K562 (cell line): Measurements from ENCODE around the gene REEP6. TPM values are rescaled to one million over a fixed set of nuclear protein-coding genes. Genes with fewer than 3 reads are reported as not detected.

ENCODE experiments used
- CREM ChIP-seq: IDR thresholded peaks from 2 replicates; pipeline ENCODE4 v1.6.1; 2014; ENCODE audit warnings: antibody characterized with exemption, low read depth
- FOXJ2 ChIP-seq: fragments of 200-800 bp; sonication (Bioruptor generic); IDR thresholded peaks from 2 replicates; pipeline ENCODE4 v1.6.1; 2016; ENCODE audit warnings: missing genetic modification characterization, missing compliant biosample characterization
- FOXK2 ChIP-seq, 2 experiments: fragments of 450-650 bp; IDR thresholded peaks in 1 of 2; conservative IDR thresholded peaks in 1 of 2; 2 replicates each; pipeline ENCODE4 v1.6.1; 2016; ENCODE audit warnings: low read depth in 2 of 2, mild to moderate bottlenecking in 1 of 2
- NFATC3 ChIP-seq: fragments of 450-650 bp; IDR thresholded peaks from 2 replicates; pipeline ENCODE4 v1.6.1; 2017; ENCODE audit warnings: mild to moderate bottlenecking
- NUFIP1 ChIP-seq: fragments of 450-650 bp; IDR thresholded peaks from 2 replicates; pipeline ENCODE4 v1.6.1; 2018; ENCODE audit not compliant: partially characterized antibody
- PHTF2 ChIP-seq: fragments of 250-450 bp; sonication (Bioruptor Pico); IDR thresholded peaks from 2 replicates; pipeline ENCODE4 v1.5.0; 2021; ENCODE audit warnings: mild to moderate bottlenecking
- SMARCB1 ChIP-seq: IDR thresholded peaks from 2 replicates; pipeline ENCODE4 v1.6.1; 2011; ENCODE audit warnings: improper control_type of control experiment, low read depth; ENCODE audit not compliant: insufficient read length
- ZNF318 ChIP-seq, 2 experiments: fragments of 450-650 bp; IDR thresholded peaks; 2 replicates each; pipeline ENCODE4 v1.6.1; 2016; ENCODE audit warnings: mild to moderate bottlenecking in 2 of 2, borderline replicate concordance in 1 of 2, low read depth in 1 of 2, moderate library complexity in 1 of 2
- polyA plus RNA-seq, 8 experiments: library from polyadenylated mRNA; depleted of rRNA in 4 of 8; stranded (reverse) in 5 of 8; unstranded in 3 of 8; fragments of >200 nt; fragmentation: Nextera tagmentation in 2 of 8; fragmentation: Illumina TruSeq in 1 of 8; extraction: Ambion mirVana in 2 of 8; extraction: Trizol in 1 of 8; gene quantifications; 2 replicates each; pipeline versions ENCODE4 v1.2.1 to v1.2.3, GENCODE V29; 2011 to 2014; ENCODE audit warnings: inconsistent platforms in 1 of 8, missing spikeins in 1 of 8
- total RNA-seq, 7 experiments: library from RNA; depleted of rRNA in 6 of 7; stranded (reverse); fragments of >200 nt in 6 of 7; fragmentation: Illumina TruSeq in 2 of 7; extraction: Trizol in 2 of 7; gene quantifications; 2 replicates each; pipeline versions ENCODE4 v1.2.1 to v1.2.3, GENCODE V29; 2011 to 2021; ENCODE audit warnings: low replicate concordance in 1 of 7
- TF ChIP-seq, protein P1 (sequence below): sonication (generic); formaldehyde crosslinking; IDR thresholded peaks from 2 replicates; pipeline ENCODE4 v1.8.1; 2023; ENCODE audit warnings: mild to moderate bottlenecking, missing genetic modification reagents, moderate library complexity
- TF ChIP-seq, protein P2 (sequence below): fragments of 250-450 bp; sonication (Bioruptor Pico); IDR thresholded peaks from 2 replicates; pipeline ENCODE4 v1.4.0; 2020

REEP6 gene
- total and polyA plus RNA-seq, 9 of the 15 experiments (the other 6 are each of a cell fraction or from before 2014, with no cell fraction given): 1.2 to 64.2 (median 12.7) TPM

DNA sequence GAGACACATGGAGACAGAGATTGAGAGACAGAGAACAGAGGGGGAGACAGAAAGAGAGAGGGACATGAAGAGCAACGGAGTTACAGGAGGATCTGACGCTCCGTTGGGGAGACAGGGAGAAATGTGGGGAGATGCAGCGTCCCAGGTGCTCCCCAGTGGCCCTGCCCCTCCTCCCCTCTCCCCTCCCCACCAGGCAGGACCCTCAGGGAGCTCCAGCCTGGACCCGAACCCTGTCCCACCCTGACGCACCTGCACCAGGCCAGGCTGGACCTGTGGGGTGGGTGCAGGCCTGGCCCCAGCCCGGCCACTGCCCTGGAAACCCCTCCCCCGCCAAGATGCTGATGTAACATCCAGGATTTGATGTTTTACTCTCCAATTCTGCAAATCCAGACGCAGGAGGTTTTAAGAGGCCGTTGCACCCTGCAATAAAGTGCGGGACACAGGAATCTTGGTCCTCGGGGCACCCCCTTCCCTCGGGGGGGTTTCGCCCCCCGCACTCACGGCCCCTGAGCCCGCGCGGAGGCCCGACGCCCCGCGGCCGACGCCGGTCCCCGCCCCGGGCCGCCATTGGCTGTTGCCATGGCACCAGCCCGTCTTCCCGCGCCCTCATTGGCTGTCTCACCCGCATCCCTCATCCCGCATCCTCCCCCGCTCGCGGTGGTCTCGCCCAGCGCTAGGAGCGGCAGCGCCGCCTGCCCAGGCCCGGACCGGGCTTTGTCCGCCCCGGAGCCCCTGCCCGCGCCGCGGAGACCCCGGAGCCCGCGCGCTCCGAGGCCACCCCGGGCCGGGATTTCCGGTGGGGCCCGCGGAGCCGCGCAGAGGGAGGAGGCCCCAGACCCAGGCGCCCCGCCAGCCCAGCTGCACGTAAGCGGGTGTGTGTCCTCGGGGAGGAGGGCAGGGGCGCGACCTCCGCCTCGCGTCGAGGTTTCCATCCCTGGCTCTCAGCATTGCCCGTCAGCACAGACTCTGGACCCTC, 41.2 kb upstream of the REEP6 start, which contains the start of gene APC2 (continued):
- TF ChIP-seq ZNF318 (IDR thresholded peaks at IDR 0.05; ENCODE audit: borderline replicate concordance in 1 of 2, low read depth in 1 of 2) (no peak), SMARCB1 (no peak), FOXJ2 (tag) (no peak), FOXK2 (conservative IDR thresholded peaks at IDR 0.05 in 1 of 2, IDR thresholded peaks at IDR 0.05 in 1 of 2; ENCODE audit: low read depth in 2 of 2) (no peak), PHTF2 (CRISPR knock-in tag) (no peak), NFATC3 (no peak), NUFIP1 (no peak), CREM (no peak)
- TF ChIP-seq, protein P1, sequence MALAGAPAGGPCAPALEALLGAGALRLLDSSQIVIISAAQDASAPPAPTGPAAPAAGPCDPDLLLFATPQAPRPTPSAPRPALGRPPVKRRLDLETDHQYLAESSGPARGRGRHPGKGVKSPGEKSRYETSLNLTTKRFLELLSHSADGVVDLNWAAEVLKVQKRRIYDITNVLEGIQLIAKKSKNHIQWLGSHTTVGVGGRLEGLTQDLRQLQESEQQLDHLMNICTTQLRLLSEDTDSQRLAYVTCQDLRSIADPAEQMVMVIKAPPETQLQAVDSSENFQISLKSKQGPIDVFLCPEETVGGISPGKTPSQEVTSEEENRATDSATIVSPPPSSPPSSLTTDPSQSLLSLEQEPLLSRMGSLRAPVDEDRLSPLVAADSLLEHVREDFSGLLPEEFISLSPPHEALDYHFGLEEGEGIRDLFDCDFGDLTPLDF: no peak
- TF ChIP-seq, protein P2, sequence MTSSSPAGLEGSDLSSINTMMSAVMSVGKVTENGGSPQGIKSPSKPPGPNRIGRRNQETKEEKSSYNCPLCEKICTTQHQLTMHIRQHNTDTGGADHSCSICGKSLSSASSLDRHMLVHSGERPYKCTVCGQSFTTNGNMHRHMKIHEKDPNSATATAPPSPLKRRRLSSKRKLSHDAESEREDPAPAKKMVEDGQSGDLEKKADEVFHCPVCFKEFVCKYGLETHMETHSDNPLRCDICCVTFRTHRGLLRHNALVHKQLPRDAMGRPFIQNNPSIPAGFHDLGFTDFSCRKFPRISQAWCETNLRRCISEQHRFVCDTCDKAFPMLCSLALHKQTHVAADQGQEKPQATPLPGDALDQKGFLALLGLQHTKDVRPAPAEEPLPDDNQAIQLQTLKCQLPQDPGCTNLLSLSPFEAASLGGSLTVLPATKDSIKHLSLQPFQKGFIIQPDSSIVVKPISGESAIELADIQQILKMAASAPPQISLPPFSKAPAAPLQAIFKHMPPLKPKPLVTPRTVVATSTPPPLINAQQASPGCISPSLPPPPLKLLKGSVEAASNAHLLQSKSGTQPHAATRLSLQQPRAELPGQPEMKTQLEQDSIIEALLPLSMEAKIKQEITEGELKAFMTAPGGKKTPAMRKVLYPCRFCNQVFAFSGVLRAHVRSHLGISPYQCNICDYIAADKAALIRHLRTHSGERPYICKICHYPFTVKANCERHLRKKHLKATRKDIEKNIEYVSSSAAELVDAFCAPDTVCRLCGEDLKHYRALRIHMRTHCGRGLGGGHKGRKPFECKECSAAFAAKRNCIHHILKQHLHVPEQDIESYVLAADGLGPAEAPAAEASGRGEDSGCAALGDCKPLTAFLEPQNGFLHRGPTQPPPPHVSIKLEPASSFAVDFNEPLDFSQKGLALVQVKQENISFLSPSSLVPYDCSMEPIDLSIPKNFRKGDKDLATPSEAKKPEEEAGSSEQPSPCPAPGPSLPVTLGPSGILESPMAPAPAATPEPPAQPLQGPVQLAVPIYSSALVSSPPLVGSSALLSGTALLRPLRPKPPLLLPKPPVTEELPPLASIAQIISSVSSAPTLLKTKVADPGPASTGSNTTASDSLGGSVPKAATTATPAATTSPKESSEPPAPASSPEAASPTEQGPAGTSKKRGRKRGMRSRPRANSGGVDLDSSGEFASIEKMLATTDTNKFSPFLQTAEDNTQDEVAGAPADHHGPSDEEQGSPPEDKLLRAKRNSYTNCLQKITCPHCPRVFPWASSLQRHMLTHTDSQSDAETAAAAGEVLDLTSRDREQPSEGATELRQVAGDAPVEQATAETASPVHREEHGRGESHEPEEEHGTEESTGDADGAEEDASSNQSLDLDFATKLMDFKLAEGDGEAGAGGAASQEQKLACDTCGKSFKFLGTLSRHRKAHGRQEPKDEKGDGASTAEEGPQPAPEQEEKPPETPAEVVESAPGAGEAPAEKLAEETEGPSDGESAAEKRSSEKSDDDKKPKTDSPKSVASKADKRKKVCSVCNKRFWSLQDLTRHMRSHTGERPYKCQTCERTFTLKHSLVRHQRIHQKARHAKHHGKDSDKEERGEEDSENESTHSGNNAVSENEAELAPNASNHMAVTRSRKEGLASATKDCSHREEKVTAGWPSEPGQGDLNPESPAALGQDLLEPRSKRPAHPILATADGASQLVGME (CRISPR knock-in tag): peak; percentile 98
